ENCODE measurements around the gene RNF44.

DNA sequence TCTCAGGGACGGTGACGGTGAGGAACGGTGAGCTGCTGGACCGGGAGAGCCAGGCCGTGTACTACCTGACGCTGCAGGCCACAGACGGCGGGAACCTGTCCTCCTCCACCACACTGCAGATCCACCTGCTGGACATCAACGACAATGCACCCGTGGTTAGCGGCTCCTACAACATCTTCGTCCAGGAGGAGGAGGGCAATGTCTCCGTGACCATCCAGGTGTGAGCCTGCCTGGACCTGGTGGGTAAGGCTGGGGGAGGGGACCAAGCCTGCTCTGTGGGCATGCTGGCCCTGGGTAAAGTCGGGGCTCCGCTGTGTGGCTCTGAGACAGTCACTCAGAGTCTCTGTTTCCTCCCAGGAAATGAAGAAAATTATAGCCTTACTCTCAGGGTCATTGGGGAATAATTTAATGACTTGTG lies 41.2 kb upstream of the RNF44 start:
- no peak for TF ChIP-seq POLR2A (IDR thresholded peaks at IDR 0.05; ENCODE audit: low read depth, low read length)
- no peak for TF ChIP-seq POLR2AphosphoS5 (IDR thresholded peaks at IDR 0.05; ENCODE audit: low read depth, low read length)

All from GM12891 (cell line).